Skeletal muscle tissue (tissue), 4 donors: ENCODE data around the gene CDK18. TPM values are rescaled to one million over a fixed set of nuclear protein-coding genes. Genes with fewer than 3 reads are reported as not detected.
"Not testable (repeated sequence)": the region's sequence is repeated elsewhere in the genome, so short reads cannot be mapped to it uniquely, and the experiment has no call there.

Experiments
- H3K27ac ChIP-seq: one replicate; pipeline ENCODE4 v1.7.0; 2013; ENCODE audit warnings: mild to moderate bottlenecking, low read depth, low read length, inconsistent platforms
- H3K27me3 ChIP-seq, 3 donors: one replicate each; pipeline ENCODE4 v1.7.0; 2013; ENCODE audit warnings: low read length in 3 of 3; ENCODE audit not compliant: control insufficient read depth in 3 of 3, insufficient read depth in 3 of 3
- H3K36me3 ChIP-seq, 3 donors: one replicate each; pipeline ENCODE4 v1.7.0; 2013; ENCODE audit warnings: low read length in 3 of 3; ENCODE audit not compliant: control insufficient read depth in 3 of 3, insufficient read depth in 3 of 3
- H3K4me1 ChIP-seq, 3 donors: one replicate each; pipeline ENCODE4 v1.7.0; 2013; ENCODE audit warnings: low read length in 3 of 3, mild to moderate bottlenecking in 3 of 3; ENCODE audit not compliant: control insufficient read depth in 3 of 3, insufficient read depth in 3 of 3
- H3K4me3 ChIP-seq, 3 donors: one replicate each; pipeline ENCODE4 v1.7.0; 2013; ENCODE audit warnings: low read length in 3 of 3
- H3K9ac ChIP-seq, 3 donors: one replicate each; pipeline ENCODE4 v1.7.0; 2013; ENCODE audit warnings: low read length in 3 of 3, mild to moderate bottlenecking in 3 of 3, moderate library complexity in 2 of 3, low read depth in 1 of 3
- H3K9me3 ChIP-seq, 3 donors: one replicate each; pipeline ENCODE4 v1.7.0; 2013; ENCODE audit warnings: low read length in 3 of 3; ENCODE audit not compliant: control insufficient read depth in 3 of 3
- total RNA-seq: library from RNA; depleted of rRNA; stranded (reverse); fragments of >200 nt; gene quantifications from one replicate; pipeline ENCODE4 v1.2.3, GENCODE V29; 2014
- donor health status: Osteomylitis.

CDK18 gene
- total RNA-seq, 1 donor from 2014 or later: 3.7 TPM

- Histone ChIP-seq H3K27me3 (peaks cover 34 to 50% (median 40%) of the 10 kb centered on the region in 3 donors), H3K36me3 (no peaks in the 10 kb centered on the region), H3K27ac (no peak overlapping the region), H3K9me3 (no peaks in the 10 kb centered on the region), H3K4me3 (no peak overlapping the region), H3K4me1 (no peaks in the 10 kb centered on the region), H3K9ac (no peak overlapping the region)
Observed at GRCh38 chr1:205480349-205480985, 24.0 kb upstream of the CDK18 start.

- H3K4me3 ChIP-seq: no peak overlapping the region
- no peaks in the 10 kb centered on the region for H3K4me1 ChIP-seq
- peaks cover 34 to 54% (median 40%) of the 10 kb centered on the region in 3 donors for H3K27me3 ChIP-seq
- H3K9ac ChIP-seq: no peak overlapping the region
- H3K36me3 ChIP-seq: no peaks in the 10 kb centered on the region
- H3K9me3 ChIP-seq: no peaks in the 10 kb centered on the region
- H3K27ac ChIP-seq: no peak overlapping the region
Observed at GRCh38 chr1:205481218-205481617, 23.3 kb upstream of the CDK18 start.

- no peaks in the 10 kb centered on the region for H3K36me3 ChIP-seq
- no peaks in the 10 kb centered on the region for H3K9me3 ChIP-seq
- H3K27me3 ChIP-seq: peaks cover 34 to 54% (median 35%) of the 10 kb centered on the region in 3 donors
- H3K27ac ChIP-seq: no peak overlapping the region
- H3K4me1 ChIP-seq: no peaks in the 10 kb centered on the region
- H3K9ac ChIP-seq: no peak overlapping the region
- H3K4me3 ChIP-seq: no peak overlapping the region
Observed at GRCh38 chr1:205481629-205482151, 22.8 kb upstream of the CDK18 start.

GRCh38 chr1:205482587-205482986 lies 21.9 kb upstream of the CDK18 start:
- H3K27me3 ChIP-seq: peaks cover 31 to 49% (median 32%) of the 10 kb centered on the region in 3 donors
- H3K36me3 ChIP-seq, H3K4me1 ChIP-seq, H3K4me3 ChIP-seq, H3K27ac ChIP-seq, H3K9ac ChIP-seq, H3K9me3 ChIP-seq: not testable (repeated sequence)

- no peak overlapping the region for H3K27ac ChIP-seq
- H3K9me3 ChIP-seq: no peaks in the 10 kb centered on the region
- no peak overlapping the region for H3K9ac ChIP-seq
- H3K4me1 ChIP-seq: no peaks in the 10 kb centered on the region
- H3K4me3 ChIP-seq: no peak overlapping the region
- peaks cover 31 to 46% (median 32%) of the 10 kb centered on the region in 3 donors for H3K27me3 ChIP-seq
- H3K36me3 ChIP-seq: no peaks in the 10 kb centered on the region
Observed at GRCh38 chr1:205483372-205483771, 21.1 kb upstream of the CDK18 start.

- H3K9ac ChIP-seq: no peak overlapping the region
Observed at GRCh38 chr1:205484985-205485967, 19.2 kb upstream of the CDK18 start.

GRCh38 chr1:205486258-205486657 lies 18.2 kb upstream of the CDK18 start:
- H3K4me1 ChIP-seq: no peaks in the 10 kb centered on the region
- no peak overlapping the region for H3K4me3 ChIP-seq
- H3K9ac ChIP-seq: no peak overlapping the region
- H3K36me3 ChIP-seq: no peaks in the 10 kb centered on the region
- no peak overlapping the region for H3K27ac ChIP-seq
- H3K9me3 ChIP-seq: no peaks in the 10 kb centered on the region
- H3K27me3 ChIP-seq: peaks cover 17 to 45% (median 30%) of the 10 kb centered on the region in 3 donors

More at GRCh38 chr1:205484985-205485967, 19.2 kb upstream of the CDK18 start:
- Histone ChIP-seq H3K4me3 (no peak overlapping the region), H3K4me1 (no peaks in the 10 kb centered on the region), H3K36me3 (no peaks in the 10 kb centered on the region), H3K27ac (no peak overlapping the region), H3K9me3 (no peaks in the 10 kb centered on the region), H3K27me3 (peaks cover 25 to 47% (median 38%) of the 10 kb centered on the region in 3 donors)

- peaks cover 13 to 17% (median 14%) of the 10 kb centered on the region in 3 donors for H3K4me1 ChIP-seq
- no peak overlapping the region for H3K27ac ChIP-seq
- H3K27me3 ChIP-seq: peaks cover 9 to 47% (median 15%) of the 10 kb centered on the region in 3 donors
- no peaks in the 10 kb centered on the region for H3K9me3 ChIP-seq
- H3K4me3 ChIP-seq: no peak overlapping the region
- H3K36me3 ChIP-seq: no peaks in the 10 kb centered on the region
- no peak overlapping the region for H3K9ac ChIP-seq
Observed at GRCh38 chr1:205488074-205488723, 16.3 kb upstream of the CDK18 start.

- H3K4me3 ChIP-seq: no peak overlapping the region
- H3K9me3 ChIP-seq: no peaks in the 10 kb centered on the region
- no peak overlapping the region for H3K9ac ChIP-seq
- no peaks in the 10 kb centered on the region for H3K36me3 ChIP-seq
- H3K4me1 ChIP-seq: peaks cover 18 to 23% (median 20%) of the 10 kb centered on the region in 3 donors
- H3K27me3 ChIP-seq: peaks cover 0 to 40% (median 6%) of the 10 kb centered on the region in 3 donors
- no peak overlapping the region for H3K27ac ChIP-seq
Observed at GRCh38 chr1:205491794-205492193, 12.7 kb upstream of the CDK18 start.
